ENCODE measurements around the gene DPM2.

DPM2 gene

DNA sequence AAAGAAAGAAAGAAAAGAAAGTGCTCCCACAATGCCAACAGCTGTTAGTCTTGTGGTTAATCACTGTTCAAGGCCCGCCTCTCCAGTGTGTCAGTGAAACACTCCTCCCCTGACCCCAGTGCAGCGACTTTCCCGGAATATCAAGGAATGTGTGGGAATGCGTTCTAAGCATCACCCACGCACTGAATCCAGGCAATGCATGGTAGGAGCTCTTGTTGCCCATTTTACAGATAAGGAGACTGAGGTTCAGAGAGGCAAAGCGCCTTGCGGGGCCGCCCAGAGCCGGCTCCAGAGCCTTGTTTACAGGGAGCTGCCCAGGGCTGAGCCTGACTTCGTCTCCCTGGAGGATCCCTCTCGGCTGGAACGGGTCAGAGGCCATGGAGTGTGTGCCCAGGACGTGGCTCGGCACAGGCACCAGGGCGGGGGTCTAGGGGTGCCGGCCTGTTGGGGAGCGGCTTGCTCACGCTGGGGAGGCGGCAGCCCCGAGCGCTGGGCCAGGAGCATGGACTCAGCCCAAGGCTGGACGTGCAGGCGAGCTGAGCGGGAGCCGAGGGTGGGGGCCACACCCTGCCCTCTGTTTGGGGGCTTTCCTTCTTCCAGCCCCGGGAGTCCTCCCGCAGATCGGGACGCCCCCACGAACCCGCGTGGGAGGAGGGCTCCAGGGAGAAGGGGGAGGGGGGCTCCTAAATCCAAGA lies 39.1 kb downstream of the DPM2 start:
- DNase-seq (ENCODE audit: low read depth in 2 of 2), result no peak

GRCh38 chr9:127897193-127897692 lies 40.4 kb downstream of the DPM2 start:
- no peak for DNase-seq (ENCODE audit: low read depth in 2 of 2)

- no peak for DNase-seq (ENCODE audit: low read depth in 2 of 2)
Measured at GRCh38 chr9:127896395-127897192, 41.1 kb downstream of the DPM2 start.

GRCh38 chr9:127895811-127896210 lies 41.8 kb downstream of the DPM2 start:
- DNase-seq (ENCODE audit: low read depth in 2 of 2), result no peak

DNA sequence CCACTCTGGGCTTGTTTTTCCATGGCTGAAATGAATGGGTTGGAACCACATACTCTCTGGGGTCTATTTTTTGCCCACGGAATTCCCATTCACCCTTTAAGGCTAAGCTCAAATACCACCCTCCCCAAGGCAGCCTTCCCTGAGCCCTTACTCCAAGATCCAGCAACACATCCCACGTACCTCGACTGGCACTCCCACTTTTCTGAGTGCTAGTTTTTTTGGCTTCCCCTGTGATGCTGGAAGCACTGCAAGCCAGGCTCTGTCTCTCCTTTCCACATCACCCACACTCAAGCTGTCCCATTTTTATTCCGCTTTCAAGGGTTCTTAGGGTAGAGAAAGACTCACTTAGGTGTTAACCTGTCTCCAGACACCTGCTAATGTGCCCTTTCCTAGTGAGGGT lies 44.3 kb downstream of the DPM2 start:
- no peak for DNase-seq (ENCODE audit: low read depth in 2 of 2)

- no peak for DNase-seq (ENCODE audit: low read depth in 2 of 2)
Measured at GRCh38 chr9:127892831-127893230, 44.8 kb downstream of the DPM2 start.

GRCh38 chr9:127890053-127890452 lies 47.6 kb downstream of the DPM2 start:
- no peak for DNase-seq (ENCODE audit: low read depth in 2 of 2)

DNA sequence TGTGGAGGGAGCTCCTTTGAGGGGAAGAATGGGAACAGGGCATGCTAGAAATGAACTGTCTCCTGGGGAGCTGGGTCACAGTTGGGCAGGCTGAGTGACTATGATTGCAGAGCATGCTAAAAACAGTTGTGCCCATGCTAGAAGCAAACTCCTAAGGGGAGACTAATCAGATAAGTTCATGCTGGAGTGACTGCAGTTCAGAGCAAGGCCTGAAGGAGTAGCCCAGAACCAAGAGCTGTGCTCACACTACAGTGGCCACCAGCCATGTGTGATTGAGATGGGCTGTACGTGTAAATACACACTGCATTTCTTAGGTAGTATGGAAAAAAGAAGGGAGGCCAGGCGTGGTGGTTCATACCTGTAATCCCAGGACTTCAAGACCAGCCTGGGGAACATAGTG lies 49.9 kb downstream of the DPM2 start:
- no peak for DNase-seq (ENCODE audit: low read depth in 2 of 2)

GRCh38 chr9:127886401-127886972 lies 51.2 kb downstream of the DPM2 start:
- no peak for DNase-seq (ENCODE audit: low read depth in 2 of 2)

- DNase-seq (ENCODE audit: low read depth in 2 of 2), result no peak
Measured at GRCh38 chr9:127885508-127886281, 52.0 kb downstream of the DPM2 start.

Measured in stimulated activated CD4-positive, alpha-beta T cell treated with anti-CD3 and anti-CD28 coated beads, Interleukin-12 subunit alpha, Interleukin-12 subunit beta, amount 100 ng/mL, for 24 hours (primary cell).